GM10266 (cell line): ENCODE results near the gene TMOD1.
"Not testable (repeated sequence)": the region's sequence is repeated elsewhere in the genome, so short reads cannot be mapped to it uniquely, and the experiment has no call there.

Experiments used
- DNase-seq: peaks from one replicate; pipeline ENCODE4 v3.0.0; 2012; ENCODE audit errors: extremely low spot score
- TF ChIP-seq, protein P1 (sequence below): IDR thresholded peaks from 2 replicates; pipeline ENCODE4 v1.5.1; 2012; ENCODE audit warnings: mild to moderate bottlenecking, low read depth; ENCODE audit not compliant: control insufficient read depth, insufficient read depth; ENCODE audit errors: missing control alignments

The TMOD1 gene

DNA sequence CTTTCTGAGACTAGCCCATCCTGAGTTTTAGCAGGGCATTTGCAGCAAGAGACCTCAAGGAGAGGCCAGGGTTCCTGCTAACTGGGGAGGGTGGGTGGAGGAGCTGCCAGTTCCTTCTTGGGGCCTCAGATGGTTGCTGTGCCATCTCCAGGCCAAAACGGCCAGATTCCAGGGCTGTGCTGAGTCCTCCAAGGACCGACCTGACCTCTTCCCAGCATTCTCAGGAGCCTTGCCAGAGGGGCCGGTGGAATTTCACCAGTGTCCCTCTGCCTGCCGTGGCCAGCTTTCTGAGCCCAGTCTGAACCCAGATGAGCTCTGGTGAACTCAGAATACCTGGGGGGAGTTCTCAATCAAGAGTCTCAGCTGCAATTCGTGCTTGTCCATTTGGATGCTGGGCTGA is 77.4 kb downstream of the TMOD1 start:
- TF ChIP-seq, protein P1, sequence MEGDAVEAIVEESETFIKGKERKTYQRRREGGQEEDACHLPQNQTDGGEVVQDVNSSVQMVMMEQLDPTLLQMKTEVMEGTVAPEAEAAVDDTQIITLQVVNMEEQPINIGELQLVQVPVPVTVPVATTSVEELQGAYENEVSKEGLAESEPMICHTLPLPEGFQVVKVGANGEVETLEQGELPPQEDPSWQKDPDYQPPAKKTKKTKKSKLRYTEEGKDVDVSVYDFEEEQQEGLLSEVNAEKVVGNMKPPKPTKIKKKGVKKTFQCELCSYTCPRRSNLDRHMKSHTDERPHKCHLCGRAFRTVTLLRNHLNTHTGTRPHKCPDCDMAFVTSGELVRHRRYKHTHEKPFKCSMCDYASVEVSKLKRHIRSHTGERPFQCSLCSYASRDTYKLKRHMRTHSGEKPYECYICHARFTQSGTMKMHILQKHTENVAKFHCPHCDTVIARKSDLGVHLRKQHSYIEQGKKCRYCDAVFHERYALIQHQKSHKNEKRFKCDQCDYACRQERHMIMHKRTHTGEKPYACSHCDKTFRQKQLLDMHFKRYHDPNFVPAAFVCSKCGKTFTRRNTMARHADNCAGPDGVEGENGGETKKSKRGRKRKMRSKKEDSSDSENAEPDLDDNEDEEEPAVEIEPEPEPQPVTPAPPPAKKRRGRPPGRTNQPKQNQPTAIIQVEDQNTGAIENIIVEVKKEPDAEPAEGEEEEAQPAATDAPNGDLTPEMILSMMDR = no peak

DNA sequence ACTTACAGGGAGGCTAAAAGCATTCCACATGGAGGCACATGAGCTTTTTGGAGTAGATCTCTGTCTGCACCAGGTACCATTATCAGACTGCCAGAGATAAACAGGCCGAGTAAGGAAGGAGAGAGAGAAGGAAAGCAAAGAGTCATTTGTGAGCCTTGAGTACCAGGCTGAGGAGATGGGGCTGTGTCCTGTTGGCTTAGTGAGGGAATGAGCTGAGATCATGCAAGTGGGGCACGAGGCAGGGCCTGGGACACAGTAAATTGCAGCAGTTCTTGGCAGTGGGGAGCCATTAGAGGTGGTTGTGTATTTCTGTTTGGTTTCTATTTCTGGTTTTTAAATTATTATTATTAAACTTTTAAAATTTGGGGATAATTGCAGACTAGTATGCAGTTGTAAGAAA is 78.4 kb downstream of the TMOD1 start:
- TF ChIP-seq, protein P1 = no peak
- no peak for DNase-seq

More for the DNA sequence above, 77.4 kb downstream of the TMOD1 start:
- DNase-seq = no peak

DNA sequence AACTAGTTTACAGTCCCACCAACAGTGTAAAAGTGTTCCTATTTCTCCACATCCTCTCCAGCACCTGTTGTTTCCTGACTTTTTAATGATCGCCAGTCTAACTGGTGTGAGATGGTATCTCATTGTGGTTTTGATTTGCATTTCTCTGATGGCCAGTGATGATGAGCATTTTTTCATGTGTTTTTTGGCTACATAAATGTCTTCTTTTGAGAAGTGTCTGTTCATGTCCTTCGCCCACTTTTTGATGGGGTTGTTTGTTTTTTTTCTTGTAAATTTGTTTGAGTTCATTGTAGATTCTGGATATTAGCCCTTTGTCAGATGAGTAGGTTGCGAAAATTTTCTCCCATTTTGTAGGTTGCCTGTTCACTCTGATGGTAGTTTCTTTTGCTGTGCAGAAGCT is 80.1 kb downstream of the TMOD1 start:
- not testable (repeated sequence) for DNase-seq

DNA sequence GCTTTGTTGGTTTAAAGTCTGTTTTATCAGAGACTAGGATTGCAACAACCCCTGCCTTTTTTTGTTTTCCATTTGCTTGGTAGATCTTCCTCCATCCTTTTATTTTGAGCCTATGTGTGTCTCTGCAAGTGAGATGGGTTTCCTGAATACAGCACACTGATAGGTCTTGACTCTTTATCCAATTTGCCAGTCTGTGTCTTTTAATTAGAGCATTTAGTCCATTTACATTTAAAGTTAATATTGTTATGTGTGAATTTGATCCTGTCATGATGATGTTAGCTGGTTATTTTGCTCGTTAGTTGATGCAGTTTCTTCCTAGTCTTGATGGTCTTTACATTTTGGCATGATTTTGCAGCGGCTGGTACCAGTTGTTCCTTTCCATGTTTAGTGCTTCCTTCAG is 83.3 kb downstream of the TMOD1 start:
- DNase-seq = not testable (repeated sequence)

DNA sequence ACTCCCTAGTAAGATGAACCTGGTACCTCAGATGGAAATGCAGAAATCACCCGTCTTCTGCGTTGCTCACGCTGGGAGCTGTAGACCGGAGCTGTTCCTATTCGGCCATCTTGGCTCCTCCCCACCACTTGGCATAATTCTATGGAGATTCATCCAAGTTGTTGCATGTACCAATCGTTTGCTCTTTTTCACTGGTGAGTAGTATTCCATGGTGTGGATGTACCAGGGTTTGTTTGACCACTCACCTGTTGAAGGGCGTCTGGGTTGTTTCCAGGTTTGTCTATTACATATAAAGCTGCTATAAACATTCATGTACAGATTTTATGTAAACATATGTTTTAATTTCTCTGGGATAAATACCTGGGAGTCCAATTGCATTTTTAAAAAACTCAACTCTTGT is 85.4 kb downstream of the TMOD1 start:
- DNase-seq = not testable (repeated sequence)

DNA sequence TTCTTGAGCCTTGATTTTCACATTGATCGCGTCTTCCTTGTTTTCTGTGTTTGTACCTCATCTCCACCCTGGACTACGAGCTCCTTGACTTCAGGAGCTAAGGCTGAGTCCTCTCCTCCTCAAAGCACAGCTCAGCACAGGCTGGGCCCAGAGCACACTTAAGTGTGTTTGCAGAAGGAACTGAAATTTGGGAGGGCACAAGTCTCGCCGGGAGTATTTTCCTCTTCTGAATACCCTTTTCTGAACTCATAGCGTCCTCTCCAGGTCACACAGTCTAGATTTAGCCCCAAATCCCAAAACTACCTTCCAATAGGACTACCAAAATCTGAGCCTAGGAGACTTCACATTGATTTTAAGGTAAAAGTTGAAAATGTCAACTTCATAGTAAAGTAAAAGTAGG is 90.1 kb downstream of the TMOD1 start:
- TF ChIP-seq, protein P1 = peak; percentile 12
- no peak for DNase-seq

DNA sequence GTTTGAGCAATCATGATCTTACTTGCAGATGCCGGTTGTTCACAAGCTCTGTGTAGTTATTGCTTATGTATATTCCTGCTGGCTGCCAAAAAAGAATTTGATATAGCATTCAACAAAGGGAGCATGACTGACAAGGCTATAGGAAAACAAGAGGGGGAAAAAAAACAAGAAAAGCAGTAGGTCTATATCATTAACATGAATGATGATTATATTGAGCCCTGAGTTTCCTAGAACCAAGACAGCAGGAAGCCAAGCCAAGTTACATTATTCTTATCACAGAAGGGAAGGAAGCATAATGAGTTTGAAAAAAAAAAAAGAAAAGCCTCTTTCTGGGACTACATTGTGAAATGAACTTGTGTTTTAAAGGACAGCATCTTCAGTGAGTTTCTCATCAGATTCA is 90.7 kb downstream of the TMOD1 start:
- no peak for DNase-seq
- TF ChIP-seq, protein P1 = no peak

DNA sequence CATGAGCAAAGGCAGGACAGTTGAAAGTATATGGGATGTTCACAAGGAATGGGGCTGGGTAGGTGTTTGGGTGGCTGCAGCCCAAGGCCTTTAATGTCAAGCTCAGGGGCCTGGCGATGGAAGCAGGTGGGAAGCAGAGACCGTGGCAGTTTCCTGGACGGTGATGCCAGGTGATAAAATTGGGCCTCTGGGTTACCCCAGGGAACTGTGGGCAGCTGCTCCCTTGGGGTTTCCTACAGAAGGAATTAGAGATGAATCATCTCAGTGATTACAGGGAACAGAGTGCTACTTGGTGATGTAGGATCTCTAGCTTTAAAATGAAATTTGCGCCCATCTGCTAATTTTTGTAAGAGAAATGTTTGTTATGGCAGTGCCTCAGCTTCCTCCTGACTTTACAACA is 92.5 kb downstream of the TMOD1 start:
- DNase-seq = no peak
- TF ChIP-seq, protein P1 = no peak

DNA sequence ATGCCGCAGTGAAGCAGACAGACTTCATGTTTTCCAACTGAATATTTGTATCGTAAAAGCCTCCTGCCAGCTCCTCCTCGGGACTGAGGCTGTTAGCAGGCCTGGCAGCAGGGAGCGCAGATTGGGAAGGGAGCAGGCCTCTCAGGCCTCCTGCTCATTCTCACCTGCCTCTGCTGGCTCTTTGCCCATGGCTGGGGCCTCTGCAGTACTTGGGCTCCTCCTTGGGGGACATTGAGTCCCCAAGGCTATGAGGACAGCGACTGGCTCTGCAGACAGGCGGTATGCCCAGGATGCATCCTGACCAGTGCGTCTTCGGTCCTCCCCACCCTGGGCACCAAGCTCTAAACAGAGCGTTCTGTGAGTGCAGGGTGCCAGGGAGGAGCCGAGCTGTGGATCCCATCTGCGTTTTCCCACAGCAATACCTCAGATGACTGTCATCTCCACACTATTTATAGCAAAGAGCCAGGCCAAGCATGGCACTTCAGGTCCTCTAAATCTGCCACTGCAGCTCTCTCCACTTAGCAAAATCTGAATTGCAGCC is 93.0 kb downstream of the TMOD1 start:
- TF ChIP-seq, protein P1 = no peak
- no peak for DNase-seq
